OCI-M1 (cell line): ENCODE results near the gene ZNF483.
"Not testable (repeated sequence)": the region's sequence is repeated elsewhere in the genome, so short reads cannot be mapped to it uniquely, and the experiment has no call there.

Experiments
- DNase-seq: peaks from one replicate; lab custom pipeline; 2025; lab: John Stamatoyannopoulos, UW

The ZNF483 gene

DNA sequence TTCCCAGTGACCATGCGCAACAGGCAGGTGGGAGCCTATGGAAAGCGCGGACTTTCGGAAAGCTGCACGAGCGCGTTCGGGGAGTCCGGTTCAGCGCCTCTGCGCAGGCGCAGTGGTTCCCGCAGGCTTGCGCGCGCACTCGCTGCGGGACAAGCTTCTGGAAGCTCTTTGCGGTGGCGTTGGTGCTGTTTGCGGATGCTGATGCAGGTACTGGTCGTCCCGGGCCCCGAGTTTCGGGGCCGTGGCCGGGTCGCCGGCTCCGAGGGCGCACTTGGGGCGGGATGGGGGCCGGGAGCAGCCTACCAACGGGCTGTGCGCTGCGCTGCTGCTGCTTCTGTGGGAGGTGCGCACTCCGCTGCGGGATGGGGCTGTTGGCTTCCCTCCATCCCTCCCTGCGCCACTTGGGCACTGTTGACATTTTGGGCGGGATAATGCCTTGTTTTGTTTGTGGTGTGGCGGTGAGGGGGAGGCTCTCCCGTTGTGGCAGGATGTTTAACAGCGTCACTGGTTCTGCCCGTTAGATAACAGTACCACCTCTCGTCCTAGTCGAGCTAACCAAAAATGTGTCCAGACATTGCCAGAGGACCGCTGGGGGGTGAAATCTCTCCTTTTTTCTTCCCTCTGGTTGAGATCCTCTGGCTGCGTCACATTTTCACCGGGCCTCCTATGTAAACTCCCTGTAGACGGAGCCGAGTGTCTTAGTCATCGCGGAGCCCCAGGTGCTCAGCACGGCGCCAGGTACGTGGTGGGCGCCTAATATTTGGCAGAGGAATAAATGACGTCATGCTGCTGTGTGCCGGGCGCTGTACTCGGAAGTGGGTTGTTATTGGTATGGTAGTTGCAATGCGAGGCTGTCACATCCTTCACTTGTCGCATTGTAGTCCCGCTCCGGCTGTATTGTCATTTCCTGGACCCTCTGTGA is at the start of gene ZNF483:
ZNF483 (plus strand) TSS at position 124 of the 922 bp plus-strand sequence. CDS start 2,217 bp downstream, outside the sequence.
- no peak for DNase-seq

DNA sequence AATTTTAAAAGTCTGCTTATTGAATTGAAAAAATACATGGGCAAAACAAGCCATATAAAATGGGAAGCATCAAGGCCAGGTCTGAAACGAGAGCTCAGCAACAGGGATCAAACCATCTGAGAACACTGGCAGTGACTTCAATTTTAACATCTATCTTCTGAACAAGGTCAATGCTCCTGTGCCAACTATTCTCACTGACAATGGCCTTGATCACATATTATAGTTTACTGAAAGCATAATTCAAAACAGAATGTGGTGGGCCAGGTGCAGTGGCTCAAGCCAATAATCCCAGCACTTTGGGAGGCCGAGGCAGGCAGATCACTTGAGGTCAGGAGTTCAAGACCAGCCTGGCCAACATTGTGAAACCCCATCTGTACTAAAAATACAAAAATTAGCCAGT is 49.8 kb upstream of the ZNF483 start:
- no peak for DNase-seq

DNA sequence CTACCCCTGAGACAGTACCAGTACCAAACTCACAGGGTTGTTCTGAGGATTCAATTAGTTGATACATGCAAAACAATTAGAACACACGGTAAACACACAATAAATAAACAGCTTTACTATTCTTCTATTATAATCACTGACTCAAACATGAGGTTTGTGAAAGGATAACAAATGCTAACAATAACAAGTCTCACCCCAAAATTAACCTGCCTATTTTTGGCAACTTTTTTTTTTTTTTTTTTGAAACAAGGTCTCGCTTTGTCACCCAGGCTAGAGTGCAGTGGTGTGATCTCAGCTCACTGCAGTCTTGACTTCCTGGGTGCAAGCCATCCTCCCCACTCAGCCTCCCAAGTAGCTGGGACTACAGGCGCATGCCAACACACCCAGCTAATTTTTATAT is 47.3 kb upstream of the ZNF483 start:
- DNase-seq, result no peak

DNA sequence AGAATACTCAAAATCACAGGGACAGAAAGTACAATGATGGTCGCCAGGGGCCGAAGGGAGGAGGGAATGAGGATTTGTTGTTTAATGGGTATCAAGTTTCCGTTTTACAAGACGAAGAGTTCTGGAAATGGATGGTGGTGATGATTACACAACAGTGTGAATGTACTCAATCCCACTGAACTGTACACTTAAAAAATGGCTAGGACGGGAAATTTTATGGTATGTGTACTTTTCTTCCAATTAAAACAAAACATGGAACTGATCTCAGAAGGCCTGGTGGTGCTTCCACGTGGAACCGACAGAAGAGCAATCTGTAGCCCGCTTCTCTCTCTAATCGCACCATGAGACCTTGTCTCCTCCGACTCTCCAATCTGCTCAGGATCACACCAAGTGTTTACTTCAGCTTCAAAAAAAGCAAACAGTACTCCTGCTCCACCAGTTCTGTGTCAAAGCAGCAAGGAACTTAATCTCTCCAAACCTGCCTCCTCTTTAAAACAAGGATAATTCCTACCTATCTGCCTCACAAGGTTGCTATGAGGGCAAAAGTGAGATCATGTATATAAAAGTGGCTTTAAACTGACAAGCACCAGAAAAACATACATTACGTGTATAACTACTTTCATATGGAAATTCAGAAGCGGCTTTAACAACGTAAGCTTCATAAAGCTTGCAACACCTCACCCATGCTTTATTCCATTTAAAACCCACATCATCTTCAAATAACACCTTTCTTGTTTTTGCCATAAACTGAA is 42.9 kb upstream of the ZNF483 start:
- peak; percentile 75 for DNase-seq

DNA sequence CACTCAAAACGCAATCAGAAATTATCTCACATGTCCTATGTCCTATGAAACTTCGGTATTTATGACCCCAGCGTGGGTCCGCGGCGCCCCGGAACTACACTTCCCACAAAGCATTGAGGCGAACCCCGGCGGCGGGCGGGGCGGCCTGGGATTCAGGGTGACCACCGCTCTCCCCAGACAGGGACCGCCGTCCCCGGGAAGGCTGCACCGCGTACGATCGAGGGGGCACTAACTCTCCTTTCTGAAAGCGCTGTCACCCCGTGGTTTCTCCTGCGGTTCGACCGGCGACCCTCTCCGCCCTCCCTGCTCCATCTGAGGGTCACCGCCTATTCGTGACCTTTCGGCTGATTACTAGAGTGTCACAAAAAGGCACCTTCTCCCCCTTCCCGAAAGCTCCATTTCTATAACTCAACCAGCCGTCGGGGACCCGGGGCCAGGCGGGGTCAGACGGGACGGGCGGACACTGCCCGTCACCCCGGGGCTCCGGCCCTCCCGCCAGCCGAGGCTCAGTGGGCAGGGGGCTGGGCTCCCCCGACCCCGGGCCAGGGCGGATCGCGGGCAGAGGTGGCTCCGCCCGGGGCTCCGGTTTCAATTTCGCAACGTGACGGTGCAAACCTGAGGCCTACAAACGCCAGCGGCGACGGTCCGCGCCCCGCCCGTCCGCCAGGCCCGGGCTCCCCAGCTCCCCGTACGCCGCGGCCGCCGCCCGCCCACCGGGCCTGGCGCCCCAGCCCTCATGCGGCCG is 42.1 kb upstream of the ZNF483 start:
- peak; percentile 82 for DNase-seq

DNA sequence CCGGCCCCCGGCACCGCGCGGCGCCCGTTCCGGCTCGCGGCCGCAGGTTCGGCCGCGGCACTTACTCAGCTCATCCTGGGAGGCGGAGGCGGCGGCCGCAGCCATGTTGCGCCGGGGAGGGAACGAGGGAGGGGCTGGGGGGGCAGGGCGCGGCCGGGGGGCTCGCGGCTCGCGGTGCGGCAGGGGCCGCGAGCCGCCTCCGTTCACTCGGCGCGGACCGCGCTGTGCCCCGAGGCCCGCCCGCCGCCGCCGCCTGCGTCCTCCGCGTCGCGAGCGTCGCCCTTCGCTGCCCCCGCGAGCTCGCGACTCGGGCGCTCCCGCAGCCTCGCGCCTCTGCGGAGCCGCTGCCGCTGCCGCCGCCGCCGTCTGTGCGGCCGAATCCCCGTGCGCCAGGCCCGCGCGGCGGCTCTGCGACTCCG is 41.5 kb upstream of the ZNF483 start:
- no peak for DNase-seq

DNA sequence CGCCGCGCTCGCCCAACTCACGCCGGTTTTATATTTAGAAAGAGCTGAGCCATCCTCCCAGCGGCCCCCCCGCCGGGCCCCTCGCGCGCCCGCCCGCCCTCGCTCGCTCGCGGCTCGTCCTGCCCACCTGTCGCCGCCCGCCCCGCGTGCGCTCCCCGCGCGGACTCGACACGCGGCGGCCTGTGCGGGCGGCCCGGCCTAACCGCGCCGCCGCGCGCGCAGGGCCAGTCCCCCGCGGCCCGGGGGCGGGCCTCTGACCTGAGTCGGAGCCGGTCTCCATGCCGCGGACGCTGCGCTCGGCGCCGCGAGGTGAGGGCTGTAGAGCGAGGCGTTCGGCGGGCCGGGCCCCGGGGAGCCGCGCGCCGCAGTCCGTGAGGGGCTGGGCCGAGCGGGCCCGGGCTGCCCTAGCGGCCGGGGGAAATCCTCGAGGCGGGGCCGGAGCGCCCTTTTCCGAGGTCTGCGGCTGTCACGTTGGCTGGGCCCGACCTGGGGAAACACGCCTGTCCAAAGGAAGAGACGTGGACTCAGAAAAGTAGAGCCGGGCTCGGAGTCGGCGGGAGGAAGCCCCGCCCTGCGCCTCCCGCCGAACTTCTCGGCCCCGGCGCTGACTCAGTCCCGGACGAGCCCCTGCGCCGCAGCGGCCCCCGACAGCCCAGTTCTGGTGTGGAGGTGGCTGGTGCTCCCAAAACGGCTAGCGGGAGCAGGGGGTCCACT is 41.0 kb upstream of the ZNF483 start, which contains the start of gene ECPAS:
ECPAS (minus strand) TSS at position 526 of the 714 bp plus-strand sequence. CDS start 11,465 bp downstream, outside the sequence.
- DNase-seq, result peak; percentile 80

DNA sequence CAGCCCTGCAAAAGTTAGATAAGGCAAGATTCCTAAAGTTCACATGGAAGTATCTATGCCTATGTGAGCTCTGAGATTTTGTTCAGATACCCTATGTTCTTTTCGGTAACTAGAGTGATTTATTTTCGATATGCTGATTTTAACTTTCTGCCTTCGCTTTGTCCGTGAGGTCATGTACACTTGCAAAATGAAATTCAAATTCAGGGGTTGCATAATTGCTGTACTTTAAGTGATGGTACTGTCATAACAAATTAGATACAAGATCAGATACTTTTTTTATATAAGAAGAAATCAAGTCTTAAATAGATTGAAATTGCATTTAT is 40.4 kb upstream of the ZNF483 start:
- no peak for DNase-seq

DNA sequence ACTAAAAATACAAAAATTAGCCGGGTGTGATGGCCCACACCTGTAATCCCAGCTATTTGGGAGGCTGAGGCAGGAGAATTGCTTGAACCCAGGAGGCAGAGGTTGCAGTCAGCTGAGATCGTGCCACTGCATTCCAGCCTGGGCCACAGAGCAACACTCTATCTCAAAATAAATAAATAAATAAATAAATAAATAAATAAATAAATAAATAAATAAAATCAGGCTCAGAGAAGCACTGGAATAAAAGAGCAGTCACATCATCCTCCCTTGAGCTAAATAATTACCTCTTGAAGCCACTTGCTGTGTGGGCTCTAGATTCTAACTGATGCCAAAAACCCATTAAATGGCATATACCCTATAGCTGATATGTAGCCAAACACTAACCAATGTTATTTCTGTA is 27.8 kb upstream of the ZNF483 start:
- DNase-seq, result not testable (repeated sequence)

DNA sequence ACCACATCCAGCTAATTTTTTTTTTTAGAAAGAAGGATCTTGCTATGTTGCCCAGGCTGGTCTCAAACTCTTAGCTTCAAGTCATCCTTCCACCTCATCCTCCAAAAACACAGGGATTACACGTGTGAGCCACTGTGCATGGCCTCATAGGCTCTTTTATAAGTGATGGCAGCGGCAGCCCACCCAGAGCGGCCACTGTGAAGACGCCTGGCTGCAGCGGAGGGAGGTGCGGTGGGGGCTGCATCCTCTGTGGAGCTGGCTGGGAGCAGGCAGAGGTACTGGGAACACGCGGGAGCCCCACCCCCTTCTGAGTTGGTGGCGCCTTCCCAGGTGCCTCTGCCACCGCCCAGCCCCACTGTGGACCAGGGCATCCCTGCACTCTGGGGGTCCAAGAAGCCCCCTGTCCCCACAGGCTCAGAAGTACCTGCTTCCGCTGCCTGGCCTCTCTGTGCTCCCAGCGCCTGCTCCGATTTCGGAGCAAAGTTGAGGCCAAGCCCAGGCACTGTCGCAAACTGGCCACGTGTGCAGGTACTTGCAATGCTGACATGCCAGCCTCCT is 23.9 kb upstream of the ZNF483 start:
- DNase-seq, result no peak

DNA sequence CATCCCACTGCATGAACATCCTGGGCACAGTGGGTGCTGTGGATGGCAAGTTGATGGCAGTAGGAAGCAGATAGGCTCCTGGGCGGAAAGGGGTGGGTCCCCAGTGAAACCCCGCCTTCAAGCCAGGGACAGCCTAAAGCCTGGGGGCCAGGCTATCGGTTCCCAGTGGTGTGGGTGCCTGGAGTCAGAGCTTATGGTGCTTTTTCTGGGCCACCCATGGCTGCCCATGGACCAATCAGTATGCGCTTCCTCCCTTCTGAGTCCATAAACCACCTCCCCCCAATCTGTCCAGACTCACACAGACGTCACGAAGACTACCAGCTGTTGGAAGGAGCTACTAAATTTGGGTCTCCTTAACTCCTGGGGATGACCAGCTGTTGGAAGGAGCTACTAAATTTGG is 23.3 kb upstream of the ZNF483 start:
- DNase-seq, result no peak

DNA sequence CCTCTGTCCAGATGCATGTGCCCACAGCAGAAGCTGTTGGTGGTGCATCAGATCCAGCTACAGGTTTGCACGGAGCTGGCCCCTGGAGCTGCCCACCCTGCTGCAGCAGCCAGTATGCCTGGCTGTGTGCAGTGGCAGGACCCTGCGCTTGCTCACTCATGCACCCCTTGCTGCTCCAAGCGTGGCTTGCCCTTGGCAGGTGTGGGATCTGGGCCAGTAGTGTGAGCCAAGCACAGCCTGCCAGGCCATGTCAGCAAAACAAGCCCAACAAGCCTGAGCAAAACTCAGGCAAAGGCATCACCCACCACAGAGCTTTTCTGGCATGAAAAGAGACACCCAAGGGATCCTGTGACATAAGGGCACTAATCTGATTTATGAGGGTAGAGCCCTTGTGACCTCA is 22.5 kb upstream of the ZNF483 start:
- DNase-seq, result no peak

DNA sequence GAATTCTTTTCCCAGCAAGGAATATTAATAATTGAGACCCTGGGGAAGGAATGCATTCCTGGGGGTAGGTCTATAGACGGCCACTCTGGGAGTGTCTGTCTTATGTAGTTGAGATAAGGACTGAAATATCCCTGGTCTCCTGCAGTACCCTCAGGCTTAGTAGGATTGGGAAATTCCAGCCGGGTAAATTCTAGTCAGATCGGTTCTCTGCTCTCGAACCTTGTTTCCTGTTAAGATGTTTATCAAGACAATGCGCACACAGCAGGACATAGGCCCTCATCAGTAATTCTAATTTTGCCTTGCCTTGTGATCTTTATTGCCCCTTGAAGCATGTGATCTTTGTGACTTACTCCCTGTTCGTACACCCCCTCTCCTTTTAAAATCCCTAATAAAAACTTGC is 13.4 kb upstream of the ZNF483 start:
- DNase-seq, result not testable (repeated sequence)

DNA sequence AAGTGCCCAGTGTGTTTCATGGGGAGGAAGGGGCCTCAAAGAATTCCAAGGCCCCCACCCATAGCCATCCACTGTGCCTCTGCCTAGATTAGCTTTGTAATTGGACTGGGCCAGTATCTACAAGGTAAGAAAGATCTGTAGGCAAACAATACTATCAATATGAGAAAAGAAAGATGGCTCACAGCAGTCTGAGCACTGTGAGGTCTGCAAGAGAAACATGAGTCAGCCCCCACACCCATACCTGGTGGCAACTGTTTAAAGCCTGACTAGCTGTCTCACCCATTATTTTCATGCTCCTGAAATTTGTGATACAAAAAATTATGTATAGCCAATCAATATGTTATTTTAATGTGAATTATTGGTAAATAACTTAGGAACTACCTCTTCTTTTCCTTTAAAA is 10.0 kb upstream of the ZNF483 start:
- no peak for DNase-seq

DNA sequence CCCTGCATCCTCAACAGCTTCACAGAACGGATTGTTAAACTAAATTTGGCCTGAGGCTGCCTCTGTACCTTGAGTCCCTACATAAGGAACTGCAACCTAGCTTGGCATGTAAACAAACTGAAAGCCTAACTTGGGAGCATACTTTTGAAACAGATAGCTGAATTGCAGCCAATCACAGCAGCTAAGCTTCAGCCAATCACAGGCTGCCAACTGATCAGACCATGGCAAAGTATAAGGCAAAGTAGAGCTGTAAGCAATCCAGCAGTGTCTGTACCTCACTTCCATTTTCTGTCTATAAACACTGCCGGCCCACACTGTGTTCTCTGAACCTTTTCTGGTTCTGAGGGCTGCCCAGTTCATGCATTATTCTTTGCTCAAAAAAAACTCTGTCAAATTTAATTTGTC is 8.9 kb upstream of the ZNF483 start:
- peak; percentile 70 for DNase-seq

DNA sequence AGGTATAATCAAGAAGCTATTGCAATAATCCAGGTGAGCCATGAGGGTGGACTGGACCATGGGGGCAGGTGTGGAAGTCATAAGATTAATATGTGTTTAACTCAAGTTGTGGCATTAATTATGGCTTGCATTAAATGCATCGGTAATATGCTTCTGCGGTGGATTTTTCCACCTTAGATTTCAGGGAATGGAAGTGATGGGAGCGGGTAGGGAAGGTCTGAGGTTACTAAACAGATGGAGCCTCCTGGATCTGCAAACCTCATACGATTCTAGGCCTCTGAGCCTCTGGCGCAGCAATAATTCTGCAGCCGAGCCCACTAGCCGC is 286 bp upstream of the ZNF483 start:
- no peak for DNase-seq

DNA sequence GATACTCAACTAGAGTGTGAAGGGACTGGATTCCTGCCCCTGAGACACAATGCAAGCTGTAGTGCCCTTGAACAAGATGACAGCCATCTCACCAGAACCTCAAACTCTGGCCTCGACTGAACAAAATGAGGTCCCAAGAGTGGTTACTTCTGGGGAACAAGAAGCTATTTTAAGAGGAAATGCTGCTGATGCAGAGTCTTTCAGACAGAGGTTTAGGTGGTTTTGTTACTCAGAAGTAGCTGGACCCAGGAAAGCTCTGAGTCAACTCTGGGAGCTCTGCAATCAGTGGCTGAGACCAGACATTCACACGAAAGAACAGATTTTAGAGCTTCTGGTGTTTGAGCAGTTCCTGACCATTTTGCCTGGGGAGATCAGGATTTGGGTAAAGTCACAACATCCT is 2.4 kb downstream of the ZNF483 start:
- no peak for DNase-seq

DNA sequence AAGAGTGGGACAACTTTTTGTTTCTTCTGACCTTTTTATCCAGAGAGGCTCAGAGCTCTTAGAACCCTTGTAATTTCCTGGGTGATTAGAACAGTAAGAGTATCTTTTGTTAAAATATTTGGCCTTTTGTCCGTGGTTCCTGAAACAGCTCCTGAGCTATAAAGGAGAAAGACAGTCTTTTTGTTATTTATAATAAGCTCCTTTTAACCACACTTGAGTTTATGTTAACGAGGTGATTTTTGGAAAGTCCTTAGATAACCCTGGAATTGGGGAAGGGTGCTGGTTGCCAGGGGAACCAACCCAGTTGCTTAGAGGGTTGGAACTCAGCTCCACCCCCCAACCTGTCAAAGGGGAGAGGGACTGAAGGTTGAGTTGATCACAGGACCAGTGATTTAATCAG is 4.8 kb downstream of the ZNF483 start:
- no peak for DNase-seq

DNA sequence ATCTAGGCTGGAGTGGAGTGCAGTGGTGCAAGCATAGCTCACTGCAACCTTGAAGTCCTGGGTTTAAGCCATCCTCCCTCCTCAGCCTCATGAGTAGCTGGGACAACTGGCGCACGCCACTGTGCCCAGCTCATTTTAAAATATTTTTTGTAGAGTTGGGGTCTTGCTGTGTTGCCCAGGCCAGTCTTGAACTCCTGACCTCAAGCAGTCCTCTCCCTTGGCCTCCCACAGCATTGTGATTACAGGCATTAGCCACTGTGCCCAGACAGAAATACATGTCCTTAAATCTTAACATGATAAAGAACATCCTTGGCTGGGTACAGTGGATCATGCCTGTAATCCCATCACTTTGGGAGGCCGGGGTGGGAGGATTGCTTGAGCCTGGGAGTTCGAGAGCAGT is 6.7 kb downstream of the ZNF483 start:
- DNase-seq, result no peak

DNA sequence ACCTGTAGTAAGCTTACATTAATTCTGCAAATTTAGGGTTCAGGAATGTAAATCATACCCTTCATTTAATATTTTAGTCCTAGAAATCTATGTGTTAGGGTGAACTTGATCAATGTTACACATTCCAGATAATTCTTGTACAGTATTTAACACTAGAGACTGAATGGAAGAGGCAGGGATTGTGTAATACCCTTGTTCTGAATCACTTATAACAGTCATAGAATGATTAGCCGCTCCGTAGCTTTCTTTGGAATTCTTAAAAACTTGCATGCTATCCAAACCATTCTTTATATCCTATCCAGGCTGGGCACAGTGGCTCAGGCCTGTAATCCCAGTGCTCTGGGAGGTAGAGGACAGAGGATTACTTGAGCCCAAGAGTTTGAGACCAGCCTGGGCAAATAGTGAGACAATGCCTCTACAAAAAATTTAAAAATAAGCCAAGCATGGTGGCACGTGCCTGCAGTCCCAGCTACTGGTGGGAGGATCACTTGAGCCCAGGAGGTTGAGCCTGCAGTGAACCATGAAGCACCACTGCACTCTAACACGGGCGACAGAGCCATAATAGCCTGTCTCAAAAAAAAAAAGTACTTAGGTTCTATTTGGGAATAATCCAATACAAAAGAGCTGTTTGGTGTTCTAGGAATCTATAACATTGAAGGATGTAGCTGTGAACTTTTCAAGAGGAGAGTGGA is 8.3 kb downstream of the ZNF483 start:
- no peak for DNase-seq
